H1 (cell line): ENCODE data around the gene TTL.
"Not testable (repeated sequence)": the region's sequence is repeated elsewhere in the genome, so short reads cannot be mapped to it uniquely, and the experiment has no call there.

ENCODE experiments used
- BCL11A ChIP-seq, 2 experiments: IDR thresholded peaks; one replicate each; pipeline ENCODE4 v1.6.1; 2011; ENCODE audit warnings: low read depth in 2 of 2, low read length in 2 of 2, mild to moderate bottlenecking in 2 of 2
- CEBPB ChIP-seq: IDR thresholded peaks from 2 replicates; pipeline ENCODE4 v1.6.1; 2012; ENCODE audit warnings: low read depth, low read length
- CTCF ChIP-seq, 3 experiments: IDR thresholded peaks; 1 replicate in 2 of 3; 2 replicates in 1 of 3; pipeline versions ENCODE4 v1.5.1 to v1.6.1; 2011; ENCODE audit warnings: low read length in 3 of 3, mild to moderate bottlenecking in 3 of 3, inconsistent platforms in 2 of 3, low read depth in 1 of 3, moderate library complexity in 1 of 3; ENCODE audit not compliant: insufficient read depth in 1 of 3; ENCODE audit errors: control extremely low read depth in 1 of 3
- GABPA ChIP-seq: IDR thresholded peaks from 2 replicates; pipeline ENCODE4 v1.6.1; 2011; ENCODE audit warnings: mild to moderate bottlenecking, low read length, moderate library complexity, borderline replicate concordance; ENCODE audit not compliant: insufficient read depth
- HDAC6 ChIP-seq: IDR thresholded peaks from one replicate; pipeline ENCODE4 v1.7.1; 2012; ENCODE audit warnings: low read depth, mild to moderate bottlenecking, inconsistent platforms, low read length, moderate library complexity
- JUN ChIP-seq: IDR thresholded peaks from 2 replicates; pipeline ENCODE4 v1.6.1; 2011; ENCODE audit warnings: low read depth, mild to moderate bottlenecking, improper control_type of control experiment, low read length
- NRF1 ChIP-seq: IDR thresholded peaks from 2 replicates; pipeline ENCODE4 v1.6.1; 2011; ENCODE audit warnings: mild to moderate bottlenecking, low read depth, low read length, improper control_type of control experiment
- TAF1 ChIP-seq: IDR thresholded peaks from 2 replicates; pipeline ENCODE4 v1.6.1; 2011; ENCODE audit warnings: mild to moderate bottlenecking, low read depth, low read length
- USF2 ChIP-seq: IDR thresholded peaks from 2 replicates; pipeline ENCODE4 v1.6.1; 2011; ENCODE audit warnings: low read length, improper control_type of control experiment

- not testable (repeated sequence) for TF ChIP-seq NRF1; CTCF (IDR thresholded peaks at IDR 0.05; ENCODE audit: control extremely low read depth in 1 of 3, insufficient read depth in 1 of 3, low read depth in 1 of 3, low read length in 3 of 3); USF2; BCL11A (IDR thresholded peaks at IDR 0.05; ENCODE audit: low read depth in 2 of 2, low read length in 2 of 2); CEBPB; JUN; HDAC6; GABPA; TAF1
These were observed 44.5 kb upstream of the TTL start for GRCh38 chr2:112437405-112437831.
